H9 (cell line): ENCODE measurements around the gene KRT85. TPM values are rescaled to one million over a fixed set of nuclear protein-coding genes. Genes with fewer than 3 reads are reported as not detected.
"Not testable (repeated sequence)": the region's sequence is repeated elsewhere in the genome, so short reads cannot be mapped to it uniquely, and the experiment has no call there.

Experiments used
- DNase-seq: peaks from one replicate; pipeline ENCODE4 v3.0.0-alpha.2; 2017
- H2AFZ ChIP-seq: one replicate; pipeline ENCODE4 v1.6.1; 2013; ENCODE audit warnings: mild to moderate bottlenecking, low read length, control low read depth, moderate library complexity
- H2AK5ac ChIP-seq: 2 replicates; pipeline ENCODE4 v1.6.1; 2013; ENCODE audit warnings: low read length, control low read depth, mixed read lengths; ENCODE audit not compliant: insufficient read length
- H2BK120ac ChIP-seq: one replicate; pipeline ENCODE4 v1.6.1; 2013; ENCODE audit warnings: low read depth, mild to moderate bottlenecking, low read length, control low read depth, inconsistent platforms; ENCODE audit not compliant: poor library complexity, severe bottlenecking
- H2BK12ac ChIP-seq: 2 replicates; pipeline ENCODE4 v1.6.1; 2013; ENCODE audit warnings: low read length, control low read depth, mixed read lengths, low read depth; ENCODE audit not compliant: insufficient read length
- H2BK15ac ChIP-seq: 2 replicates; pipeline ENCODE4 v1.6.1; 2013; ENCODE audit warnings: low read depth, low read length, control low read depth
- H2BK20ac ChIP-seq: one replicate; pipeline ENCODE4 v1.6.1; 2013; ENCODE audit warnings: low read depth, mild to moderate bottlenecking, low read length, control low read depth, inconsistent platforms; ENCODE audit not compliant: poor library complexity, severe bottlenecking
- H2BK5ac ChIP-seq: 2 replicates; pipeline ENCODE4 v1.6.1; 2013; ENCODE audit warnings: low read length, control low read depth, mixed read lengths; ENCODE audit not compliant: insufficient read length
- H3K14ac ChIP-seq: 2 replicates; pipeline ENCODE4 v1.6.1; 2013; ENCODE audit warnings: low read length, control low read depth; ENCODE audit not compliant: insufficient read depth
- H3K18ac ChIP-seq: 2 replicates; pipeline ENCODE4 v1.6.1; 2013; ENCODE audit warnings: low read depth, mild to moderate bottlenecking, mixed read lengths, low read length, control low read depth; ENCODE audit not compliant: insufficient read length
- H3K23ac ChIP-seq: 2 replicates; pipeline ENCODE4 v1.6.1; 2013; ENCODE audit warnings: low read length, control low read depth, mixed read lengths, low read depth; ENCODE audit not compliant: insufficient read length
- H3K23me2 ChIP-seq: 2 replicates; pipeline ENCODE4 v1.6.1; 2013; ENCODE audit warnings: low read depth, mild to moderate bottlenecking, mixed read lengths, low read length, control low read depth; ENCODE audit not compliant: insufficient read length, poor library complexity, severe bottlenecking
- H3K27ac ChIP-seq: 2 replicates; pipeline ENCODE4 v1.5.1; 2013; ENCODE audit warnings: low read length, control low read depth, mixed read lengths, low read depth; ENCODE audit not compliant: insufficient read length
- H3K27me3 ChIP-seq: 2 replicates; pipeline ENCODE4 v1.6.1; 2013; ENCODE audit warnings: low read length, control low read depth, inconsistent platforms; ENCODE audit not compliant: insufficient read depth
- H3K4ac ChIP-seq: 2 replicates; pipeline ENCODE4 v1.6.1; 2013; ENCODE audit warnings: low read depth, mild to moderate bottlenecking, control low read depth, inconsistent platforms, low read length, moderate library complexity
- H3K4me1 ChIP-seq: 2 replicates; pipeline ENCODE4 v1.6.1; 2013; ENCODE audit warnings: low read length, control low read depth, inconsistent platforms; ENCODE audit not compliant: insufficient read depth
- H3K4me2 ChIP-seq: 2 replicates; pipeline ENCODE4 v1.6.1; 2013; ENCODE audit warnings: low read length, control low read depth, mixed read lengths; ENCODE audit not compliant: insufficient read length, insufficient read depth
- H3K56ac ChIP-seq: 2 replicates; pipeline ENCODE4 v1.6.1; 2013; ENCODE audit warnings: low read depth, mild to moderate bottlenecking, mixed read lengths, low read length, control low read depth; ENCODE audit not compliant: insufficient read length
- H3K79me1 ChIP-seq: 2 replicates; pipeline ENCODE4 v1.6.1; 2013; ENCODE audit warnings: low read depth, mild to moderate bottlenecking, moderate library complexity, low read length, control low read depth, inconsistent platforms; ENCODE audit not compliant: insufficient read depth, poor library complexity, severe bottlenecking
- H3K79me2 ChIP-seq: 2 replicates; pipeline ENCODE4 v1.6.1; 2013; ENCODE audit warnings: low read length, control low read depth, inconsistent platforms; ENCODE audit not compliant: insufficient read depth
- H3K9ac ChIP-seq: 2 replicates; pipeline ENCODE4 v1.6.1; 2013; ENCODE audit warnings: low read length, control low read depth, mixed read lengths; ENCODE audit not compliant: insufficient read length; ENCODE audit errors: extremely low read depth
- H3K9me3 ChIP-seq: one replicate; pipeline ENCODE4 v1.6.1; 2013; ENCODE audit warnings: low read depth, low read length, inconsistent platforms; ENCODE audit not compliant: control insufficient read depth
- H3T11ph ChIP-seq: one replicate; pipeline ENCODE4 v1.6.1; 2013; ENCODE audit warnings: mild to moderate bottlenecking, low read length, control low read depth, inconsistent platforms
- H4K20me1 ChIP-seq: one replicate; pipeline ENCODE4 v1.6.1; 2013; ENCODE audit not compliant: control insufficient read depth, insufficient read length, insufficient read depth
- H4K5ac ChIP-seq: 2 replicates; pipeline ENCODE4 v1.6.1; 2013; ENCODE audit warnings: low read depth, mild to moderate bottlenecking, mixed read lengths, low read length, control low read depth; ENCODE audit not compliant: insufficient read length
- H4K8ac ChIP-seq: replicated peaks from 2 replicates; pipeline ENCODE4 v1.6.1; 2013; ENCODE audit warnings: low read length, control low read depth, mixed read lengths, low read depth; ENCODE audit not compliant: insufficient read length
- H4K91ac ChIP-seq: 2 replicates; pipeline ENCODE4 v1.6.1; 2013; ENCODE audit warnings: low read depth, mild to moderate bottlenecking, moderate library complexity, mixed read lengths, low read length, control low read depth; ENCODE audit not compliant: insufficient read length
- H3K27ac Mint-ChIP-seq, 3 experiments: 2 replicates in 2 of 3; 3 replicates in 1 of 3; pipeline ENCODE4 v1.8.0; 2020 to 2021; ENCODE audit warnings: mixed read lengths in 3 of 3, mild to moderate bottlenecking in 1 of 3, moderate library complexity in 1 of 3
- H3K27me3 Mint-ChIP-seq: 2 replicates; pipeline ENCODE4 v1.8.0; 2021; ENCODE audit warnings: low read depth, mild to moderate bottlenecking, moderate library complexity, mixed read lengths
- H3K36me3 Mint-ChIP-seq, 3 experiments: 2 replicates in 2 of 3; 3 replicates in 1 of 3; pipeline ENCODE4 v1.8.0; 2020 to 2021; ENCODE audit warnings: low read depth in 3 of 3, mixed read lengths in 3 of 3; ENCODE audit not compliant: insufficient read depth in 1 of 3
- H3K4me1 Mint-ChIP-seq, 2 experiments: 2 replicates each; pipeline ENCODE4 v1.8.0; 2020; ENCODE audit warnings: mixed read lengths in 2 of 2
- H3K4me3 Mint-ChIP-seq, 2 experiments: 2 replicates in 1 of 2; 3 replicates in 1 of 2; pipeline ENCODE4 v1.8.0; 2020 to 2021; ENCODE audit warnings: mild to moderate bottlenecking in 2 of 2, mixed read lengths in 2 of 2, moderate library complexity in 1 of 2
- H3K9me3 Mint-ChIP-seq, 2 experiments: 2 replicates in 1 of 2; 3 replicates in 1 of 2; pipeline ENCODE4 v1.8.0; 2020; ENCODE audit warnings: mild to moderate bottlenecking in 2 of 2, mixed read lengths in 2 of 2, moderate library complexity in 1 of 2
- WGBS: extraction: QIAGEN DNeasy Blood & Tissue Kit; methylation state at CpG from one replicate; pipeline ENCODE4 v1.1.7; 2013; ENCODE audit warnings: missing lambda C conversion rate, low lambda C conversion rate, mixed read lengths; ENCODE audit not compliant: insufficient read length; ENCODE audit errors: extremely low coverage; 5-methylcytosine and 5-hydroxymethylcytosine counted together
- total RNA-seq: library from RNA; stranded (reverse); gene quantifications from 2 replicates; pipeline ENCODE4 v1.2.1, GENCODE V29; 2021
- TF ChIP-seq, protein P1 (sequence below): fragments of 200-600 bp; sonication (generic); conservative IDR thresholded peaks from 3 replicates; pipeline ENCODE4 v1.8.0; 2021; ENCODE audit warnings: antibody characterized with exemption, mild to moderate bottlenecking

KRT85 gene
- total RNA-seq, 1 experiment from 2014 or later, result not detected

DNA sequence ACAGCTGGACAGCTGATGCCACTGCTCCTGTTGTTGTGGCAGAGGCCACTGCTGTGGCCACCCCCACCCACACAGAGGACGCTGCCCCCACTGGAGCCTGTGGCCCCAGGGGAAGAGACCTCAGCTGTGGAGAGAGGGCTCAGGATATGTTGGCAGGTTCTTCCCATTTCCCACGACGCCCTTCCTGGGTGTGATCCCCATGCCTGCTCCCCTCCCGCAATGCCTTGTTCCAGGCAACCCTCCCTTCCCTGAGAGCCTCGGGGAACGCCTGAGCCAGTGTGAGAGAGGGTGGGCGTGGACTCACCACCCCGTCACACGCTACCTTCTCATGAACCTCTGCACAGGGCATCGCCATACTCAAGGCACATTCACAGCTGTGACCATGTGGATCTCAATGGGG is 44.5 kb upstream of the KRT85 start:
- Histone ChIP-seq H4K91ac (no peak overlapping the region), H4K5ac (no peak overlapping the region), H3K14ac (no peak overlapping the region), H3K27ac (no peak overlapping the region), H2BK5ac (no peak overlapping the region), H3K79me2 (no peaks in the 10 kb centered on the region), H3K56ac (no peak overlapping the region), H2AFZ (no peak overlapping the region), H3K4ac (no peak overlapping the region), H3K79me1 (no peaks in the 10 kb centered on the region), H3K4me1 (no peaks in the 10 kb centered on the region), H3K4me2 (no peak overlapping the region), H4K20me1 (no peaks in the 10 kb centered on the region), H2BK15ac (no peak overlapping the region), H2BK120ac (no peak overlapping the region), H3K23ac (no peak overlapping the region), H2AK5ac (no peak overlapping the region), H4K8ac (no peak overlapping the region), H3K27me3 (no peaks in the 10 kb centered on the region), H2BK20ac (no peak overlapping the region), H3K9me3 (no peaks in the 10 kb centered on the region), H3K9ac (no peak overlapping the region), H3K23me2 (peaks cover 3% of the 10 kb centered on the region), H3K18ac (no peak overlapping the region), H3T11ph (no peak overlapping the region), H2BK12ac (no peak overlapping the region)
- no CpG with 5 or more reads among the region's 10 CpGs for WGBS
- H3K4me1 Mint-ChIP-seq, result peaks cover 8 to 9% of the 10 kb centered on the region in 2 experiments
- H3K4me3 Mint-ChIP-seq, result no peak overlapping the region
- no peak overlapping the region for H3K27ac Mint-ChIP-seq
- peaks cover 16 to 17% of the 10 kb centered on the region in 2 experiments for H3K9me3 Mint-ChIP-seq
- TF ChIP-seq, protein P1, sequence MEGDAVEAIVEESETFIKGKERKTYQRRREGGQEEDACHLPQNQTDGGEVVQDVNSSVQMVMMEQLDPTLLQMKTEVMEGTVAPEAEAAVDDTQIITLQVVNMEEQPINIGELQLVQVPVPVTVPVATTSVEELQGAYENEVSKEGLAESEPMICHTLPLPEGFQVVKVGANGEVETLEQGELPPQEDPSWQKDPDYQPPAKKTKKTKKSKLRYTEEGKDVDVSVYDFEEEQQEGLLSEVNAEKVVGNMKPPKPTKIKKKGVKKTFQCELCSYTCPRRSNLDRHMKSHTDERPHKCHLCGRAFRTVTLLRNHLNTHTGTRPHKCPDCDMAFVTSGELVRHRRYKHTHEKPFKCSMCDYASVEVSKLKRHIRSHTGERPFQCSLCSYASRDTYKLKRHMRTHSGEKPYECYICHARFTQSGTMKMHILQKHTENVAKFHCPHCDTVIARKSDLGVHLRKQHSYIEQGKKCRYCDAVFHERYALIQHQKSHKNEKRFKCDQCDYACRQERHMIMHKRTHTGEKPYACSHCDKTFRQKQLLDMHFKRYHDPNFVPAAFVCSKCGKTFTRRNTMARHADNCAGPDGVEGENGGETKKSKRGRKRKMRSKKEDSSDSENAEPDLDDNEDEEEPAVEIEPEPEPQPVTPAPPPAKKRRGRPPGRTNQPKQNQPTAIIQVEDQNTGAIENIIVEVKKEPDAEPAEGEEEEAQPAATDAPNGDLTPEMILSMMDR, result no peak
- no peak for DNase-seq
- H3K27me3 Mint-ChIP-seq, result peaks cover 13% of the 10 kb centered on the region
- peaks cover 2 to 5% (median 4%) of the 10 kb centered on the region in 3 experiments; a peak in 5 of 7 replicates for H3K36me3 Mint-ChIP-seq

DNA sequence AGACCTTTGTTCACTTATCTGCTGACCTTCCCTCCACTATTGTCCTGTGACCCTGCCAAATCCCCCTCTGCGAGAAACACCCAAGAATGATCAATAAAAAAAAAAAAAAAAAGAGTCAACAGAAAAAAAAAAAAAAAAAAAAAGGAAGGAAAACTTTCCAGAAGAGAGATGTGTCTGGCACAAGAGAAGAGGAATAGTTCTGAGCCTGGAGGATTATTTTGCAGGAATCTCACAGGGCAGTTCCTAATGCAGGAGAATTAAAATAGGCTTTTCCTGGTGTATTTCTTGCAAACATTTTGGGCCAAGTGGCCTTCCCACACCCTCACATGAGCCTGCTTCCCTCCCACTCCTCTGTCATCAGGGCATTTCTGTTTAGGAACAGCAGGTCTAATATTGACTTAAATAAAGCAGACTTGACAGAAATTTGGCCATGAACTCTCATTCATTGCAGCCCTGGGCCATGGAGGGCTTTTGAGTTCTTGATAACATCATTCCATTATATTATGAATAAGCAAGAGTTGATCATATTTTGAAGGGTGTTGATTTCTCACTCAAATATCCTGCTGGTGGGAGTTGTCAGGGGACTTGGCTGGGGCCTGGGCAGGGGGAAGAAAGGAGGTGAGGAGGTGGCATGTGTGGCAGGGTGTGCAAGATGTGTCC is 43.4 kb upstream of the KRT85 start:
- not testable (repeated sequence) for H2BK15ac ChIP-seq, H3K23ac ChIP-seq, H2BK5ac ChIP-seq, H3K23me2 ChIP-seq, H3K14ac ChIP-seq, H3K4me3 Mint-ChIP-seq, H2AK5ac ChIP-seq, H3K9me3 ChIP-seq, H4K20me1 ChIP-seq, H2BK12ac ChIP-seq, H2BK20ac ChIP-seq, H3T11ph ChIP-seq, H3K4ac ChIP-seq, H3K27ac Mint-ChIP-seq, DNase-seq, H3K79me2 ChIP-seq, H3K9ac ChIP-seq, H3K4me1 ChIP-seq, H3K27ac ChIP-seq, H3K18ac ChIP-seq, H3K56ac ChIP-seq, H4K91ac ChIP-seq, H3K4me2 ChIP-seq, H4K8ac ChIP-seq, H4K5ac ChIP-seq, H3K36me3 Mint-ChIP-seq, H3K79me1 ChIP-seq, H2BK120ac ChIP-seq, H3K27me3 ChIP-seq, H3K4me1 Mint-ChIP-seq, H2AFZ ChIP-seq
- WGBS, result no CpG with 5 or more reads among the region's 1 CpG
- peaks cover 13% of the 10 kb centered on the region for H3K27me3 Mint-ChIP-seq
- H3K9me3 Mint-ChIP-seq, result peaks cover 16 to 17% of the 10 kb centered on the region in 2 experiments
